Gastrocnemius medialis (tissue), 4 donors: Measurements from ENCODE around the gene PARD3. TPM values are rescaled to one million over a fixed set of nuclear protein-coding genes. Genes with fewer than 3 reads are reported as not detected.

Experiments used
- ATAC-seq, 2 donors: fragments of 150-250 bp; one replicate each; pipeline ENCODE4 v1.9.1; 2016
- DNase-seq, 2 donors: peaks; one replicate each; pipeline ENCODE4 v3.0.0-alpha.2; 2019
- H3K27ac ChIP-seq, 4 donors: fragments of 200-600 bp; sonication (generic); 1 replicate in 1 of 4; 2 replicates in 3 of 4; pipeline ENCODE4 v1.5.1; 2016 to 2018; ENCODE audit warnings: mild to moderate bottlenecking in 2 of 4, moderate library complexity in 1 of 4
- H3K27me3 ChIP-seq, 3 donors: fragments of 200-600 bp; sonication (generic) in 2 of 3; 1 replicate in 1 of 3; 2 replicates in 2 of 3; pipeline versions ENCODE4 v1.5.1 to v1.6.0; 2016 to 2019; ENCODE audit warnings: mild to moderate bottlenecking in 1 of 3, moderate library complexity in 1 of 3
- H3K36me3 ChIP-seq, 2 donors: fragments of 200-600 bp; sonication (generic) in 1 of 2; one replicate each; pipeline ENCODE4 v1.5.1; 2017 to 2018
- H3K4me1 ChIP-seq, 2 donors: fragments of 200-600 bp; sonication (generic) in 1 of 2; one replicate each; pipeline ENCODE4 v1.5.1; 2016 to 2017; ENCODE audit warnings: mild to moderate bottlenecking in 2 of 2
- H3K4me3 ChIP-seq, 4 donors: fragments of 200-600 bp; sonication (generic) in 3 of 4; 1 replicate in 1 of 4; 2 replicates in 3 of 4; pipeline ENCODE4 v1.5.1; 2016 to 2019; ENCODE audit warnings: mild to moderate bottlenecking in 2 of 4
- H3K9me3 ChIP-seq, 3 donors: fragments of 200-600 bp; sonication (generic) in 2 of 3; 1 replicate in 1 of 3; 2 replicates in 2 of 3; pipeline ENCODE4 v1.5.1; 2016 to 2019
- POLR2A ChIP-seq, 2 donors: fragments of 450-650 bp; IDR thresholded peaks; one replicate each; pipeline ENCODE4 v1.6.1; 2017; ENCODE audit warnings: antibody characterized with exemption in 2 of 2, mild to moderate bottlenecking in 2 of 2, moderate library complexity in 2 of 2
- in situ Hi-C, 4 donors: fragments of 200-750 bp; cut with MboI; loops; one replicate each; pipeline versions ENCODE4 v1.15.0 to v1.8.0; 2017; ENCODE audit warnings: low sequenced_read_pairs in 4 of 4
- intact Hi-C: fragments of 100-400 bp; cut with DNase I; formaldehyde crosslinking; loops from one replicate; pipeline ENCODE4 v1.15.1; 2023; ENCODE audit warnings: low total_unique reads
- total RNA-seq, 4 donors: library from RNA; depleted of rRNA; stranded (reverse); fragments of >200 nt; gene quantifications; one replicate each; pipeline versions ENCODE4 v1.1.0 to v1.2.3, GENCODE V29; 2016
- TF ChIP-seq, protein P1 (sequence below), 5 experiments: fragments of 450-650 bp in 3 of 5; fragments of 200-600 bp in 2 of 5; sonication (generic) in 2 of 5; IDR thresholded peaks in 4 of 5; conservative IDR thresholded peaks in 1 of 5; 1 replicate in 4 of 5; 2 replicates in 1 of 5; pipeline ENCODE4 v1.5.1; 2016 to 2019; ENCODE audit warnings: antibody characterized with exemption in 5 of 5, mild to moderate bottlenecking in 3 of 5, moderate library complexity in 3 of 5

PARD3 gene
- total RNA-seq, 4 donors from 2014 or later, result 64.6 to 75.8 (median 68.3) TPM

DNA sequence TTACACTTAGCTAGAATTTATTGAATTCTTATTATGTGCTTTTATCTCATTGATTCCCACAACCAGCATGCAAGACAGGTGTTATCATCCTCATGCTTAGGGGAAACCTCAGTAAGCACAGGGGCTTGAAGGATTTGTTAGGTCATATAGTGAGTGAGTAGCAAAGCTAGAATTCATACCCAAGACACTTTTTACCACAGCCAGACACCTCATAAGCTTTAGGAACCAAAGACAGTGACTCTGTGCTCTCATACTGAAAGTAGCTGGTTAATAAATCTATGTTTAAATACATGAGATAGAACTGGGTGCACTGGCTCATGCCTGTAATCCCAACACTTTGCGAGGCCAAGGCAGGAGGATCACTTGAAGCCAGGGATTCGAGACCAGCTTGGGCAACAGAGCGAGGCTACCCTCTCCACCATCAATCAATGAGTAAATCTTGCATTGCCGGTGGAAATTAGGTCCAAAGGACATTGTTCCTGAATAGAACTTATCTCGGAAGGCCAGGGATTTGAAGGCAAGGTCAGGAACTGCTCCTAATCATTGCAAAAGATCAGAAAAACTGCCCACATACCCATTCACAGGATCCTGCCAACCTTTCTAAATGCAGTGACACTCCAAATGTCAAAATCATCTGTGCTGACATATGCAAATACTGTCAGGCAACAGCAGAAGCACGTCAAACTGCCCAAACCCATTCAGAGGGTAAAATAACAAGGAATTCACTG, 523.5 kb downstream of the PARD3 start:
- no peak for ATAC-seq
- no peak for DNase-seq
- Histone ChIP-seq H3K4me1 (peaks cover 0 to 15% of the 10 kb centered on the region in 2 donors), H3K27ac (no peak overlapping the region), H3K36me3 (no peaks in the 10 kb centered on the region), H3K27me3 (no peaks in the 10 kb centered on the region), H3K9me3 (no peaks in the 10 kb centered on the region), H3K4me3 (no peak overlapping the region)
- no peak for TF ChIP-seq POLR2A (IDR thresholded peaks at IDR 0.05)
- TF ChIP-seq, protein P1, sequence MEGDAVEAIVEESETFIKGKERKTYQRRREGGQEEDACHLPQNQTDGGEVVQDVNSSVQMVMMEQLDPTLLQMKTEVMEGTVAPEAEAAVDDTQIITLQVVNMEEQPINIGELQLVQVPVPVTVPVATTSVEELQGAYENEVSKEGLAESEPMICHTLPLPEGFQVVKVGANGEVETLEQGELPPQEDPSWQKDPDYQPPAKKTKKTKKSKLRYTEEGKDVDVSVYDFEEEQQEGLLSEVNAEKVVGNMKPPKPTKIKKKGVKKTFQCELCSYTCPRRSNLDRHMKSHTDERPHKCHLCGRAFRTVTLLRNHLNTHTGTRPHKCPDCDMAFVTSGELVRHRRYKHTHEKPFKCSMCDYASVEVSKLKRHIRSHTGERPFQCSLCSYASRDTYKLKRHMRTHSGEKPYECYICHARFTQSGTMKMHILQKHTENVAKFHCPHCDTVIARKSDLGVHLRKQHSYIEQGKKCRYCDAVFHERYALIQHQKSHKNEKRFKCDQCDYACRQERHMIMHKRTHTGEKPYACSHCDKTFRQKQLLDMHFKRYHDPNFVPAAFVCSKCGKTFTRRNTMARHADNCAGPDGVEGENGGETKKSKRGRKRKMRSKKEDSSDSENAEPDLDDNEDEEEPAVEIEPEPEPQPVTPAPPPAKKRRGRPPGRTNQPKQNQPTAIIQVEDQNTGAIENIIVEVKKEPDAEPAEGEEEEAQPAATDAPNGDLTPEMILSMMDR (IDR thresholded peaks at IDR 0.05 in 4 of 5, conservative IDR thresholded peaks at IDR 0.05 in 1 of 5), result no peak
- in situ Hi-C loops, result no loop called here
- intact Hi-C loops, result no loop called here

DNA sequence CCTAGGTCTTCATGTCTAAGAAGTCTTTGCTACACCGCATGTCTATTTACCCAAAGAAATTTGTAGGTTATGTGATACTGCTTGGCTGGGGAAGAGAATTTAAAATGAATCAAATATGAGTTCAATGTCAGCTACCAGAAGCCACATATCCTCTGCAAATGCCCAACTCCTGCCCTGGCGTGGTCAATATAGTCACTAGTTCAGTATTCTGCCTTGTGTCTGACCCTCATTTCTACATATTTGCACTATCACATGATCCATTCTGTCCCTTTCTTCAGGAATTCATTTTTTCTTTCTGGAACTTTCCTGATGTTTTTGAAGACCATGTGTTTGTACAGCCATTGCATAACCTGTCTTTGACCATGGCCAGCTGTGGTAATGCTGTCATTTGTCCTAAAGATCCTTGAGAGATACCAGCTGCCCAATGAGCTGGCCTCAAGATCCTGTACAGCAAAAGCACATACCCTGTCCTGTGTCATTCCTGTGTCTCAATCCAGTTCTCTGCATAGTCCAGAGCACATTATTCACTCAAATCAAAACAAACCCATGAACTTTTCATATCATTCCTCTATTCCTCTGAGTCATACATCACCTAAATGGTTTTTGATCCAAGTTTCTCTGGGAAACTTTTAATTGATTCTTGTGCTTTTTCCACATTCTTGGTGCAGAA, 524.5 kb downstream of the PARD3 start:
- Histone ChIP-seq H3K9me3 (no peaks in the 10 kb centered on the region), H3K27ac (no peak overlapping the region), H3K4me3 (no peak overlapping the region), H3K36me3 (no peaks in the 10 kb centered on the region), H3K4me1 (peaks cover 5 to 15% of the 10 kb centered on the region in 2 donors), H3K27me3 (no peaks in the 10 kb centered on the region)
- no peak for TF ChIP-seq POLR2A (IDR thresholded peaks at IDR 0.05)
- TF ChIP-seq, protein P1 (IDR thresholded peaks at IDR 0.05 in 4 of 5, conservative IDR thresholded peaks at IDR 0.05 in 1 of 5), result no peak
- DNase-seq (peak in 1 of 2 donors; percentile 20), ATAC-seq (peak in 1 of 2 donors; percentile 44)
- in situ Hi-C loops (no loop called here), intact Hi-C loops (no loop called here)

DNA sequence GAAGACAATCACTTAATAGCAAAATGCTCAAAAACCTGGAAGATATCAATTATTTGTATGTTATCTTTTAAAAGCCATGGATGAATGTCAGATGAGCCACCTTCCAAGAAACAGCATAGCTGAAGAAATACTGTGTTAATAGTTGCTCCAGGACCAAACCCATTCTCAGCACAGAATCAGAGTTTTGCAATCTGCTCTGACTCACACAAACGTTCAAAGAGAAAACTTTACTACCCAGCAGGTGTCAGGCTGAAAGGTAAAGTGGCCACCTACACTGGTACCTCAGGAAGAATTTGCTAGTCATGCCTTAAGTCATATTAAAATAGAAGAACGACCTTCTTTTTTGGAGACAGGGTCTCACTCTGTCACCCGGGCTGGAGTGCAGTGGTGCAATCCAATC, 526.5 kb downstream of the PARD3 start:
- DNase-seq (no peak), ATAC-seq (no peak)
- intact Hi-C loops (no loop called here), in situ Hi-C loops (no loop called here)
- TF ChIP-seq, protein P1 (IDR thresholded peaks at IDR 0.05 in 4 of 5, conservative IDR thresholded peaks at IDR 0.05 in 1 of 5), result no peak
- TF ChIP-seq POLR2A (IDR thresholded peaks at IDR 0.05), result no peak
- Histone ChIP-seq H3K36me3 (no peaks in the 10 kb centered on the region), H3K27ac (no peak overlapping the region), H3K27me3 (no peaks in the 10 kb centered on the region), H3K9me3 (no peaks in the 10 kb centered on the region), H3K4me3 (no peak overlapping the region), H3K4me1 (peaks cover 5 to 15% of the 10 kb centered on the region in 2 donors)

DNA sequence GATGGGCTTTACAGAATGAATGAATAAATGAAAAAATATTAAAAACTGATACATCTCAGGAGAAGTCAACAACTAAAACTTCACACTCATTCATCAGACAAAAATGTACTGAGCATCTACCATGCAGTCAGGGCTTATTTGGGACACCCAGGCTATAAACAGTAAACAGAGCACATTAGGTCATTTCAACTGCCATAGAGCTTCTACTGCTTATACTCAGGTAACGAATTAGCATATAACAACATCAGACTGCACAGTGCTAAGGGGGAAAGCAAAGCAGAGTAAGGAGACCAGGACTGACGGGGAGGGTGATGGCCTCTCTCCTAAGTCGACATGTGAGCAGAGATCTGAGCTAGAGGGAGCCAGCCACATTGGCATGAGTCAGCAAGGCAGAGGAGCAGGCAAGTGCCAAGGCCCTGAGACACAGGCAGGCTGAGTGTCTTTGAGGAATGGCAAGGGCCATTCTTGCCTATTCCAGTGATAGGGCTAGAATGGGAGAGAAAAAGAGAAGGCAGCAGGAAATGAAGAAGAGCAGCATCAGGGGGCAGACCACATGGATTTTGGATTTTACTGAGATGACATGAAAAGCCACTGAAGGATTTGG, 528.9 kb downstream of the PARD3 start:
- DNase-seq, result peak; percentile 4 to 30
- Histone ChIP-seq H3K27me3 (no peaks in the 10 kb centered on the region), H3K4me1 (peaks cover 5 to 14% of the 10 kb centered on the region in 2 donors), H3K36me3 (no peaks in the 10 kb centered on the region), H3K4me3 (no peak overlapping the region), H3K27ac (no peak overlapping the region), H3K9me3 (no peaks in the 10 kb centered on the region)
- intact Hi-C loops (no loop called here), in situ Hi-C loops (no loop called here)
- TF ChIP-seq, protein P1 (IDR thresholded peaks at IDR 0.05 in 4 of 5, conservative IDR thresholded peaks at IDR 0.05 in 1 of 5), result no peak
- TF ChIP-seq POLR2A (IDR thresholded peaks at IDR 0.05), result no peak
- ATAC-seq, result peak; percentile 76 to 81
